GM10847 (cell line): ENCODE data around the gene BBS12.

Source experiments
- POLR2A ChIP-seq: IDR thresholded peaks from 2 replicates; pipeline ENCODE4 v1.6.1; 2011; ENCODE audit not compliant: insufficient read length; ENCODE audit errors: extremely low read depth

The BBS12 gene

GRCh38 chr4:122732329-122733026 is at the start of gene BBS12:
Gene BBS12, plus strand, starts transcription at chr4:122732704. Its CDS starts 9,189 bp downstream, at chr4:122741893.
- TF ChIP-seq POLR2A: no peak

DNA sequence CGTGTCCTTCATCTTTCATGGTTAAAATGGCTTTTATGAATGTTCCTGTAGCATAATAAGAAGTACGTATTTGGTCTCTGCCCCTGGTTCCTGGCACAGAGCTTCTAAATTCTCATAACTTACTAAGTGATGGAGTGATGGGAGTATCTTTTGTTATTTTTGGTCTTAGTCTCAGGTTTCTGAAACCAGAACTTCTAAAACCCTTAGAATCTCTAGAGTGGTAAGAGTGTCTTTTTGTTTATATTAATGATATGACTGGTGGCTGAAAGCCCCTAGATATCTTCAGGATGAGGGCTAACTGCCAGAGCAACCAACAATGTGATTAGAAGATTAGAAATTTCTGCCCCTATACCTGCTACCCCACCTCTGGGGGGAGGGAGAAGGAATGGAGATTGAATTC is 45.8 kb upstream of the BBS12 start:
- no peak for TF ChIP-seq POLR2A

DNA sequence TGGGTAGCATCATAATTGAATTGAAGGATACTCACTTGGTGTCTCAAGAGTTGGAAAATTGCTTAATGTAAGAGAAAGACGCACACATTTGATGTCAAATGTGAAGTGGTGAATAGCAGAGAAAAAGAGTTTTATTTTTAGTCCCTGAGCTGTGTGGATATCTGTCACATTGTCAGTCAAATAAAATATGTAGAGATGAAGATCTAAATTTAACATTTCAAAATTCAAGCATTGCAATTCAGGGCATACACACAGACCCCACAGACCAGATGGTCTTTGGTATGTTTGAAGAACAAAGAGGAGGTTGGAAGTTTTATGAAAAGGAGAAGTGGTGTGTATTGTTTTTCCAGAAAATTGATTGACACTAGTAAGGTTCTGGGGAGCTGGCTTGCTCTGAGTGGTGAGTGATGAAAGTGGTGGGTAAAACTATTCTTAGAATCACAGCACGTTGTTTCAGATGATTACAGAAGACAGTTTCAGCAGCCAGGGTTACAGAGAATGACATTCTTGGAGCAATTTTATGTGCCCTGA is 44.9 kb upstream of the BBS12 start:
- no peak for TF ChIP-seq POLR2A

DNA sequence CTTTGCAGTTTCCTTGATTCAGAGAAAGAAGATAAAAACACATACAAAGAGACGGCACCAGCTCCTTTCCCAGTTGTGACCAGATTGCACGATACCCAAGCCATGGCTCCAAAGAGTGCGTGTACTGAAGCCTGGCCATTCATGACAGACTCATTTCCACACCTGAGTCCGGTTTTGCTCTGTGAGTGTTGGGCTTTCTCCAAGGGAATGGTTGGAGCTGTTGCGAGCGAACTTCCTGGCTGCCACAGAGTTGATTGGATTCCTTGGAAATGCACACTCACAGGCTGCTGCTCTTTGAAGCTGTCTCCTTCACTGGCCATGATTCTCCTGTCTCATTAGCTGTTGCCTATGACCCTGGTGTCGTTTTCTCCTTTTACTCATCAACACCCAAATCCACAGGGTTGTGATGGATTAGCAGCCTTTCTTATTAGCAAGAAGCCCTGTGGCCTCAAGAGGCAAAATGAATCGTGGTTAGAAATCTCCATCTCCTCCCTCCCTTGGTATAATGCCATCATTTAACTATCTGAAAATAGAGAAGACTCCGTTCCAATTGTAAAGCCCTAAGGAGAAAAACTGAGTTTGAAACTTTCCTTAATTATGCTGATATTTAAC is 43.9 kb upstream of the BBS12 start:
- TF ChIP-seq POLR2A: no peak

DNA sequence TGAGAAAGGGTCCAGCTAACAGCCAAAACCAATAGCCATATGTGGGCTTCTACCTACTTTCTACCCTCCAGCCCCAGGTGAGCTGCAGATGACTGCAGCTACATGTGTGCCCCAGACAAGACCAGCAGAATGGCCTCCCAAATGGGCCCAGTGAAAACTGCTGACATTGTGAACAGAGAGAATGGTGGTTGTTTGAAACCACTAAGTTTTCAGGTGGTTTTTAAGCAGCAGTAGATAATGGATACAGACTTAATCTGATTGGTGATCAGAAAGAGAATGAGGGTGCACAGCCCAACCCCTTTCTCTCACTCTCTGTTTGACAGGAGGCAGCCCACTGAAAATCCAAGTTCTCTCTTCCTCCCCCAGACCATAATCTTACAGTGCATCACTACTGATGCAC is 42.5 kb upstream of the BBS12 start:
- TF ChIP-seq POLR2A: no peak

GRCh38 chr4:122691988-122692387 is 40.5 kb upstream of the BBS12 start:
- TF ChIP-seq POLR2A: no peak

GRCh38 chr4:122692641-122693520 is 39.6 kb upstream of the BBS12 start:
- TF ChIP-seq POLR2A: no peak

DNA sequence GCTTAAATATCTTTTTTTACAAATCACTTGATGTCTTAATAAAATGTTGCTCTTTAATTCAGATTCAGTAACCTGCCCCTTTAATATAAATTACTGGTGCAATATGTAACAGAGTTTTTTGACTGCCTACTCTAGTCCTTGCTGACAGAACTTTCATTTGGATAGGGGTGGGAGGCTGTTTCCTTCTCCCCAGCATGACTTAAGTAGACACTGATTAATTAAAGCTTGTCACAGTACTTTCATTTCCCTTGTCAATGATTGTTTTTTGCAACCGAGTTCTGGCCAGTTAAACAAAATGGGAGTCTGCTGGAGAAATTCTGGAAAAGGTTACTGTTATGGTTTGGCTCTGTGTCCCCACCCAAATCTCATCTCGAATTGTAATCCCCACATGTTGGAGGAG is 37.3 kb upstream of the BBS12 start:
- TF ChIP-seq POLR2A: no peak

- no peak for TF ChIP-seq POLR2A
These were observed 32.3 kb upstream of the BBS12 start for GRCh38 chr4:122700178-122700725.

DNA sequence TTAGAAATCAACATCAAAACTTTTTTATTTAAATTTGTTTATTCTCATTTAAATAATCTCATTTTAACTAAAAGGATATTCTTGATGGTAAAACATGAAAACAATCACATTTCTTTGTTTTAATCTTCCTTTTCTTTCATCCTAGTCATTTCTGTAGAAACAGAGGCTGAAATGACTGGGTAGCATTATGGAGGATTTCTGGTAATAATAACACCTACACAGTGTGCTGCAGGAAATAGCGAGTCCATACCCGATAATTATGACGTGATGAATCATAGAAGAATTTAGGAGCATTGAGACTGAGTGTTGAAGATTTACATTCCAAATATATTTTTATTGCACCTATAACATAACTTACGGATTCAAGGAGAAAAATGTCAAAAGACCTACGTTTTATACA is 31.4 kb upstream of the BBS12 start:
- no peak for TF ChIP-seq POLR2A

GRCh38 chr4:122701965-122702364 is 30.5 kb upstream of the BBS12 start:
- TF ChIP-seq POLR2A: no peak

DNA sequence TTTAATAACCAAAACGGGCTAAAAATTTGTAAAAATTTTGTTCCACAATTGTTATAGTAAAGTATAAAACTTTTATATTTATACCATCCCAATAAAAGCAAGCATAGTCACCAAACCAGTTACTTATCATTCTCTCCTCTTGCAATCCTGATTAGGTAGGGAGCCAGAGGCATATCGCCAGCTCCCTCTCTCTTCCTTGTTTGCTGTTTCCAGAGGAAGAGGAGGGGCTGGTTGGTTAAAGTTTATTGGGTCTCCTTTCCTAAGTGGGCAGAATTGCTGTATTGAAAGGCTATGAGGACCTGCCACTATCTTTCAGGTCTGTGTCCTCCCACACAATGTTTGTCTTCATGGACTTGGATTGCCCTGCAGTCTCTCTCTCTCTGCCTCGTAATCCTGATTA is 29.6 kb upstream of the BBS12 start:
- no peak for TF ChIP-seq POLR2A

DNA sequence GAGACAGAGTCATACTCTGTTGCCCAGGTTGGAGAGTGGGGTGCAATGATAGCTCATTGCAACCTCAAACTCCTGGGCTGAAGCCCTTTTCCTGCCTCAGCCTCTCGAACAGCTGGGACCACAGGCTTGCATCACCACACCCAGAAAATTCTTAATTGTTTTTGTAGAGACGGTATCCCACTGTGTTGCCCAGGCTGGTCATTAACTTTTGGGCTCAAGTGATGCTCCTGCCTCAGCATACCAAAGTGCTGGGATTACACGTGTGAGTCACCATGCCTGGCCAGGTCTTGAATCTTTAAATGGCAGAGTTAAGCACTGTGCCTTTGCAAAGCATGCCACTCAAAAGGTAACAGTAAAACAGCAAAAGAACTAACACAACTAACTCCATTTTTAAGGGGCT is 28.6 kb upstream of the BBS12 start:
- no peak for TF ChIP-seq POLR2A

DNA sequence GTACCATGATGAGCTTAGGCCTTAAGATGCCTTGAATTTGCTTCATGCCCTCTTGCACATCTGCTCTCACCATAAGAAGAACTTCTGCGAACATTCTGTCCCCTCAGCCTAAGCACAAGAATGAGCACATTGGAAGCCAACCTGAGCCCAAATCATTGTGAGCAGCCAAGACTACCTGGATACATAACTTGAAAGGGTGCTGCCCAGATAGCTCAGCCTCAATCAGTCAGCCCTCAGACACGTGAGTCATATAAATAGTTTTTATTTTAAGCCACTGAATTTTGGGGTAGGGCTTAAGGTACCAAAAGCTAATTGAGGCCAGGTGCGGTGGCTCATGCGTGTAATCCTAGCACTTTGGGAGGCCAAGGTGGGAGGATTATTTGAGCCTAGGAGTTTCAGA is 27.5 kb upstream of the BBS12 start:
- no peak for TF ChIP-seq POLR2A

DNA sequence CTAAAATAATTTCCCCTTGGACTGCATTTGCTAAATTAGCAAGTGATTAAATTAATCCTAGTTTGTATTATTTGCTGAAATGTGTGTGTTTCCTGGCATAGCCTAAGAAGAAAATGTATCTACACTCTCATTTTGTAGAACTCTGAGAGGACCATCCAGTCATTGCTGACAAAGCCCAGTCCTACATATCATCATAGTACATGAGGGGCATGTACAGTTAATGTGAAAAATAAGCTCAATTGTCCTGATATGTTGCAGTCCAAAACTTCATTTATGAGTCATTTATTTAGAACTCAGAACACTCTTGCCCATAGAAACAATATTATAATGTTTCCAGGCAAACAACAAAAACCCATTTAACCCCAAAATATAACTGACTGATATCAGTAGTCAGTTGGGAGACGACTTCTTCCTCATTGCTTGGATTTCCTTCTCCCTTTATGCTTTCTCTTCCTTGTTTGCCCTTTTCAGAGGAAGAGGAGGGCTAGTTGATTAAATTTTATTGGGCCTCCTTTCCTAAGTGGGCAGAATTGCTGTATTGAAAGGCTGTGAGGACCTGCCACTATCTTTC is 26.9 kb upstream of the BBS12 start:
- no peak for TF ChIP-seq POLR2A
